Trophoblast cell (in vitro differentiated cells and primary cell): ENCODE results near the gene STON1.
A peak's percentile ranks its signal among the peaks of the same experiment; 100 is the strongest.

Experiments used
- DNase-seq, 2 donors: peaks; one replicate each; pipeline ENCODE4 v3.0.0-alpha.2; 2016
- H2AFZ ChIP-seq: 2 replicates; pipeline ENCODE4 v1.6.1; 2013; ENCODE audit warnings: low read length, moderate library complexity, mild to moderate bottlenecking; ENCODE audit not compliant: insufficient read depth, poor library complexity
- H2AK5ac ChIP-seq: 2 replicates; pipeline ENCODE4 v1.6.1; 2013; ENCODE audit warnings: mild to moderate bottlenecking, low read length
- H2BK120ac ChIP-seq: 2 replicates; pipeline ENCODE4 v1.6.1; 2013; ENCODE audit warnings: low read length, mild to moderate bottlenecking, moderate library complexity; ENCODE audit not compliant: insufficient read depth, poor library complexity
- H2BK12ac ChIP-seq: 2 replicates; pipeline ENCODE4 v1.6.1; 2013; ENCODE audit warnings: mild to moderate bottlenecking, low read length, moderate library complexity
- H2BK5ac ChIP-seq: 2 replicates; pipeline ENCODE4 v1.6.1; 2013; ENCODE audit warnings: low read length, low read depth, moderate library complexity, mild to moderate bottlenecking; ENCODE audit not compliant: poor library complexity
- H3K14ac ChIP-seq: 2 replicates; pipeline ENCODE4 v1.6.1; 2013; ENCODE audit warnings: mild to moderate bottlenecking, low read length
- H3K18ac ChIP-seq: 2 replicates; pipeline ENCODE4 v1.6.1; 2013; ENCODE audit warnings: mild to moderate bottlenecking, low read length
- H3K23ac ChIP-seq: 2 replicates; pipeline ENCODE4 v1.6.1; 2013; ENCODE audit warnings: low read length
- H3K27ac ChIP-seq: 2 replicates; pipeline ENCODE4 v1.5.1; 2013; ENCODE audit warnings: low read depth, mild to moderate bottlenecking, inconsistent platforms, low read length, moderate library complexity
- H3K27me3 ChIP-seq: 2 replicates; pipeline ENCODE4 v1.6.1; 2013; ENCODE audit warnings: inconsistent platforms, mild to moderate bottlenecking, low read length, moderate library complexity; ENCODE audit not compliant: insufficient read depth
- H3K36me3 ChIP-seq, 2 experiments: 1 replicate in 1 of 2; 2 replicates in 1 of 2; pipeline ENCODE4 v1.6.1; 2013; ENCODE audit warnings: low read length in 2 of 2, mild to moderate bottlenecking in 2 of 2, moderate library complexity in 1 of 2; ENCODE audit not compliant: insufficient read depth in 2 of 2, control insufficient read depth in 1 of 2
- H3K4ac ChIP-seq: 2 replicates; pipeline ENCODE4 v1.6.1; 2013; ENCODE audit warnings: low read depth, mild to moderate bottlenecking, low read length, moderate library complexity
- H3K4me1 ChIP-seq, 2 experiments: 1 replicate in 1 of 2; 2 replicates in 1 of 2; pipeline ENCODE4 v1.6.1; 2013; ENCODE audit warnings: low read length in 2 of 2, mild to moderate bottlenecking in 2 of 2, moderate library complexity in 1 of 2; ENCODE audit not compliant: insufficient read depth in 2 of 2, control insufficient read depth in 1 of 2
- H3K4me2 ChIP-seq: 2 replicates; pipeline ENCODE4 v1.6.1; 2013; ENCODE audit warnings: inconsistent platforms, mild to moderate bottlenecking, low read length, moderate library complexity
- H3K4me3 ChIP-seq: 2 replicates; pipeline ENCODE4 v1.5.1; 2013; ENCODE audit warnings: mild to moderate bottlenecking, low read depth, low read length, inconsistent platforms
- H3K79me1 ChIP-seq: one replicate; pipeline ENCODE4 v1.6.1; 2013; ENCODE audit warnings: low read length
- H3K79me2 ChIP-seq: 2 replicates; pipeline ENCODE4 v1.6.1; 2013; ENCODE audit warnings: low read length, mild to moderate bottlenecking; ENCODE audit not compliant: control insufficient read depth, insufficient read depth, poor library complexity
- H3K9ac ChIP-seq: 2 replicates; pipeline ENCODE4 v1.6.1; 2013; ENCODE audit warnings: mild to moderate bottlenecking, low read length
- H3K9me3 ChIP-seq: 2 replicates; pipeline ENCODE4 v1.6.1; 2013; ENCODE audit warnings: low read depth, mild to moderate bottlenecking, control low read depth, inconsistent platforms, low read length; ENCODE audit not compliant: insufficient read depth
- H4K12ac ChIP-seq: 2 replicates; pipeline ENCODE4 v1.6.1; 2013; ENCODE audit warnings: low read depth, mild to moderate bottlenecking, low read length, moderate library complexity
- H4K8ac ChIP-seq: 2 replicates; pipeline ENCODE4 v1.6.1; 2013; ENCODE audit warnings: low read depth, mild to moderate bottlenecking, low read length, moderate library complexity
- H4K91ac ChIP-seq: one replicate; pipeline ENCODE4 v1.6.1; 2013; ENCODE audit warnings: low read depth, mild to moderate bottlenecking, low read length, moderate library complexity
- WGBS: extraction: QIAGEN DNeasy Blood & Tissue Kit; methylation state at CpG from one replicate; pipeline ENCODE4 v1.1.7; 2013; ENCODE audit warnings: missing lambda C conversion rate; ENCODE audit not compliant: insufficient read length, insufficient coverage; ENCODE audit errors: extremely low coverage; 5-methylcytosine and 5-hydroxymethylcytosine counted together

STON1 gene

GRCh38 chr2:48504647-48505327 is 25.2 kb upstream of the STON1 start:
- Histone ChIP-seq H4K8ac (no peak overlapping the region), H3K79me2 (no peaks in the 10 kb centered on the region), H3K9me3 (no peaks in the 10 kb centered on the region), H3K14ac (no peak overlapping the region), H2AFZ (no peak overlapping the region), H3K79me1 (peaks cover 4% of the 10 kb centered on the region), H3K4me3 (no peak overlapping the region), H2BK5ac (no peak overlapping the region), H3K27me3 (no peaks in the 10 kb centered on the region), H4K91ac (no peak overlapping the region), H2BK120ac (no peak overlapping the region), H3K4ac (no peak overlapping the region), H2AK5ac (no peak overlapping the region), H3K36me3 (peaks cover 0 to 5% of the 10 kb centered on the region in 2 experiments), H3K23ac (no peak overlapping the region), H2BK12ac (no peak overlapping the region), H3K9ac (no peak overlapping the region), H3K4me1 (peaks cover 4 to 7% of the 10 kb centered on the region in 2 experiments), H3K27ac (peak overlapping the region; percentile 34), H4K12ac (no peak overlapping the region), H3K18ac (no peak overlapping the region), H3K4me2 (no peak overlapping the region)
- no CpG with 5 or more reads among the region's 4 CpGs for WGBS
- DNase-seq: peak; percentile 76 to 81

GRCh38 chr2:48507111-48507510 is 22.8 kb upstream of the STON1 start:
- Histone ChIP-seq H3K79me2 (no peaks in the 10 kb centered on the region), H2BK12ac (no peak overlapping the region), H3K36me3 (peaks cover 5 to 9% of the 10 kb centered on the region in 2 experiments), H4K91ac (no peak overlapping the region), H3K9ac (no peak overlapping the region), H3K4me1 (peaks cover 4 to 7% of the 10 kb centered on the region in 2 experiments), H3K23ac (no peak overlapping the region), H3K4me2 (no peak overlapping the region), H2BK5ac (no peak overlapping the region), H3K4ac (no peak overlapping the region), H3K27me3 (no peaks in the 10 kb centered on the region), H3K9me3 (no peaks in the 10 kb centered on the region), H3K4me3 (no peak overlapping the region), H4K12ac (no peak overlapping the region), H3K27ac (no peak overlapping the region), H2BK120ac (no peak overlapping the region), H3K18ac (no peak overlapping the region), H3K79me1 (peaks cover 4% of the 10 kb centered on the region), H2AFZ (no peak overlapping the region), H2AK5ac (no peak overlapping the region), H3K14ac (no peak overlapping the region), H4K8ac (no peak overlapping the region)
- DNase-seq: no peak
- WGBS: no CpG with 5 or more reads among the region's 4 CpGs

DNA sequence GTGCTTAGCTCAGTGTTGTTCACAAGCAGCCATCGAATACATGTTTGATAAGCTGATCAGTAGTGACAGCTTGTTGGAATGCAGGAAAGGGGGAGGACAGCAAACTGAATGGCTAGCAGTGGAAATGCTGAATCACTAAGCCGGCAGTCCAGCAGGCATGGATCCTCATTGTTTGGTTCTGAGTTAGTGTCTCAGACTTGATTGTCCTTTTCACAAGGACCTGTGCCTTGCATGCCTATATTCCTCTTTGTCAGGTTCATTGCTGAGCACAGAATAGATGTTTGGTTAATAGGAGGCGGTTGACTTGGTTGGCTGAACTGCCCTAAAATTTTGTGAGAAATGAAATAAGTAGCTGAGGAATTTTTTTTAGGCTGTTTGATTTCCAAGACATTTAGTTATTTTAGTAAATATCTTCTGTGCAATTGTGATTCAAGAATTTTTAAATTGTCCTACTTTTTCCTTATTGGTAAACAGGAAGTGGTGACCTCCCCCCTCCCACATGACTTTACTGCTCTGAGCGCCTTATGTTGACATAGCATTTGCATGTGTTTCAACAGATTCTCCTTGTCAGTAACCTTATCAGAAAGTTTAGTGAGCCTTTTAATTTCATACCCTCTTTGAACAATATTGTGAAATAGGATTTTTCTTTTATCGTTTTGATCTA is 21.4 kb upstream of the STON1 start:
- Histone ChIP-seq H3K9me3 (no peaks in the 10 kb centered on the region), H4K91ac (no peak overlapping the region), H3K4ac (no peak overlapping the region), H3K14ac (no peak overlapping the region), H3K23ac (no peak overlapping the region), H2AK5ac (no peak overlapping the region), H3K4me3 (no peak overlapping the region), H3K4me2 (peak overlapping the region; percentile 0), H4K12ac (no peak overlapping the region), H3K36me3 (peaks cover 7 to 10% of the 10 kb centered on the region in 2 experiments), H3K27ac (peak overlapping the region; percentile 82), H3K79me2 (no peaks in the 10 kb centered on the region), H4K8ac (no peak overlapping the region), H3K9ac (no peak overlapping the region), H3K79me1 (peaks cover 4% of the 10 kb centered on the region), H3K4me1 (peaks cover 4 to 7% of the 10 kb centered on the region in 2 experiments), H3K27me3 (no peaks in the 10 kb centered on the region), H2BK5ac (peak overlapping the region; percentile 10), H2AFZ (no peak overlapping the region), H2BK120ac (no peak overlapping the region), H3K18ac (no peak overlapping the region), H2BK12ac (no peak overlapping the region)
- peak in 1 of 2 donors; percentile 48 for DNase-seq
- WGBS: no CpG with 5 or more reads among the region's 5 CpGs

DNA sequence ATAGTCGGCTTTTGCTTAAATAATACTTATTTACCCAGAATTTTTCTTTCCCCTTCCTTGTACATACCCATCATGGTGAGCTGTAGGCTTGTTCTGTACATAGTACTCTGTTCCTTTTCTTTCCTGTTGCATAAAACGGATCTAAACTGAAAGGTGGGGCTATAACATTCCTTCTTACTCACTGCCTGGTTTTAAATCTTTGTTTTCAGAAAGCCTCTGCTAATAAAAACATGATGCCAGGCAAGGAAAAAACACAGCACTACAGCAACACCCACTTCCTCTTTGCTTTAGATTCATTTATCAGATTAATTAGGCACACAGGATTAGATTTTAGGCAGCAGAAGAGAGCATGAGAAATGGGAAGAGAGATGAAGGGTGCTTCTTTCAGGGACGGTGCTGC is 19.6 kb upstream of the STON1 start:
- no peak overlapping the region for H4K91ac ChIP-seq
- H3K18ac ChIP-seq: no peak overlapping the region
- no peak overlapping the region for H2BK12ac ChIP-seq
- H3K4me3 ChIP-seq: no peak overlapping the region
- DNase-seq: no peak
- no peak overlapping the region for H3K4ac ChIP-seq
- no peak overlapping the region for H2BK5ac ChIP-seq
- no peak overlapping the region for H4K8ac ChIP-seq
- no peaks in the 10 kb centered on the region for H3K79me2 ChIP-seq
- H3K14ac ChIP-seq: no peak overlapping the region
- H2AFZ ChIP-seq: no peak overlapping the region
- H3K4me2 ChIP-seq: no peak overlapping the region
- no peak overlapping the region for H2BK120ac ChIP-seq
- H2AK5ac ChIP-seq: no peak overlapping the region
- H3K27me3 ChIP-seq: no peaks in the 10 kb centered on the region
- H3K23ac ChIP-seq: no peak overlapping the region
- peaks cover 4% of the 10 kb centered on the region for H3K79me1 ChIP-seq
- no peak overlapping the region for H3K9ac ChIP-seq
- H4K12ac ChIP-seq: no peak overlapping the region
- peaks cover 0 to 3% of the 10 kb centered on the region in 2 experiments for H3K4me1 ChIP-seq
- peaks cover 9 to 10% of the 10 kb centered on the region in 2 experiments for H3K36me3 ChIP-seq
- no peak overlapping the region for H3K27ac ChIP-seq
- H3K9me3 ChIP-seq: no peaks in the 10 kb centered on the region
- no CpG with 5 or more reads among the region's 3 CpGs for WGBS
